Psoas muscle (tissue), 8 donors: Measurements from ENCODE around the gene FAM53B. TPM values are rescaled to one million over a fixed set of nuclear protein-coding genes. Genes with fewer than 3 reads are reported as not detected.
A peak's percentile ranks its signal among the peaks of the same experiment; 100 is the strongest.

Experiments
- ATAC-seq, 4 donors: fragments of 200-7000 bp; cut with Tn5 transposase; one replicate each; pipeline ENCODE4 v1.9.1; 2020; ENCODE audit warnings: moderate library complexity in 3 of 4, mild to moderate bottlenecking in 2 of 4
- DNase-seq, 2 donors: peaks; one replicate each; pipeline ENCODE4 v3.0.0-alpha.2; 2020
- H3K27ac ChIP-seq: fragments of 200-600 bp; one replicate; pipeline ENCODE4 v1.8.0; 2022
- H3K27me3 ChIP-seq, 3 donors: fragments of 200-600 bp in 1 of 3; one replicate each; pipeline versions ENCODE4 v1.6.1 to v1.8.0; 2013 to 2022; ENCODE audit warnings: low read length in 2 of 3, mild to moderate bottlenecking in 2 of 3, moderate library complexity in 1 of 3; ENCODE audit not compliant: insufficient read depth in 3 of 3
- H3K36me3 ChIP-seq, 2 donors: fragments of 200-600 bp in 1 of 2; one replicate each; pipeline versions ENCODE4 v1.6.1 to v1.8.0; 2013 to 2022; ENCODE audit warnings: low read depth in 1 of 2, mild to moderate bottlenecking in 1 of 2, moderate library complexity in 1 of 2; ENCODE audit not compliant: insufficient read depth in 1 of 2
- H3K4me1 ChIP-seq: fragments of 200-600 bp; one replicate; pipeline ENCODE4 v1.8.0; 2022
- H3K4me3 ChIP-seq: fragments of 200-600 bp; one replicate; pipeline ENCODE4 v1.8.0; 2022; ENCODE audit warnings: mild to moderate bottlenecking
- H3K9me3 ChIP-seq: fragments of 200-600 bp; one replicate; pipeline ENCODE4 v1.8.0; 2022
- WGBS, 3 donors: extraction: QIAGEN DNeasy Blood & Tissue Kit; methylation state at CpG; one replicate each; pipeline versions ENCODE4 v1.1.6 to v1.1.7; 2013; 5-methylcytosine and 5-hydroxymethylcytosine counted together
- intact Hi-C, 2 donors: fragments of 100-400 bp; cut with DNase I; formaldehyde crosslinking; loops; one replicate each; pipeline versions ENCODE4 v1.11.0 to v1.14.2; 2022
- polyA plus RNA-seq, 3 donors: library from polyadenylated mRNA; stranded (reverse); fragments of 200-250 nt; gene quantifications; one replicate each; pipeline ENCODE4 v1.2.3, GENCODE V29; 2013
- total RNA-seq, 4 donors: library from RNA; stranded (reverse); fragmentation: NEBNext Ultra II Directional in 2 of 4; extraction: Animal tissue kit (Norgen Biotek cat#: 25700) in 2 of 4; gene quantifications; one replicate each; pipeline versions ENCODE4 v1.2.1 to v1.2.4, GENCODE V29; 2021 to 2023
- TF ChIP-seq, protein P1 (sequence below): fragments of 200-600 bp; IDR thresholded peaks from one replicate; pipeline ENCODE4 v1.8.0; 2022; ENCODE audit warnings: antibody characterized with exemption
- donor health status: healthy with polysubstance abuse.
- donor health status: DM: no; HTN: no; CAD: no; lungs with moderate emphysema.
- donor health status: Bipolar disorder and iron deficiency.
- donor health status: healthy.
- donor health status: DM: yes; HTN: yes; CAD: no.
- donor health status: DM: no; HTN: no; CAD: no.
- donor health status: DM: no; HTN: no; CAD: no.
- donor health status: DM: yes; HTN: yes; CAD: no.

Gene FAM53B
- total and polyA plus RNA-seq, 7 donors = 31.0 to 178 (median 49.5) TPM

DNA sequence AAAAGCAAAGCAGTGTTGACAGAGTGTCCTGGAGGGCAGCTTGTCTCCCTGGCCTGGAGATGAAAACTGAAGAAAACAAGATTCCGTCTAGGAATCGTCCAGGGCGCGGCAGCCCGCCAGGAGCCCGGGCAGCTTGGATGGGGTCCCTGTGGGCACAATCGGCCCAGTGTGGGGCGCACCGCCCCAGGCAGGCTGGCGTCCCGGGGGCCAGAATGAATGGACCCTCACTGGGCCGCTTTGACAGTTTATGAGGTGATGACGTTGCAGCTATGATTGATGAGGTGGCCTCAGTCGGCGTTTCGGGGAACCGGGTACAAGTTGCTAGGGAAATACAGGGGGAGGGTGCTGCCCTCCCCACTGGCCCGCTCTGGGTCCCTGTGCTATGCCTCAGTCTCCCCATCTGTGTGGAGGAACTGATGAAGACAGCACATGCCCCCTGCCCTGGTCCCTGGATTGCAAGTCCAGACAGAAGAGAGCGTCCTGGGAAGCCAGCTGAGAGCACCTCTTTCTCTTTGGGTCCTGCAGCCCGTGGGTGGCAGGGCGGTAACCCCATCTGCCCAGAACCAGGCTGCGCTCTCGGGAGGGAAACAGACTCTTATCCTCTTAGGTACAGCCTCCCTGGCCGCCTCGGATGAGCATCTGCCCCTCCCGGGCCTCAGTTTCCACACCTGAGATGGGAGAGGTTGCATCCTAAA lies 151.3 kb downstream of the FAM53B start:
- Histone ChIP-seq H3K27me3 (no peaks in the 10 kb centered on the region), H3K36me3 (no peaks in the 10 kb centered on the region), H3K4me1 (peaks cover 19% of the 10 kb centered on the region), H3K27ac (no peak overlapping the region), H3K4me3 (no peak overlapping the region), H3K9me3 (no peaks in the 10 kb centered on the region)
- intact Hi-C loops = no loop called here
- TF ChIP-seq, protein P1, sequence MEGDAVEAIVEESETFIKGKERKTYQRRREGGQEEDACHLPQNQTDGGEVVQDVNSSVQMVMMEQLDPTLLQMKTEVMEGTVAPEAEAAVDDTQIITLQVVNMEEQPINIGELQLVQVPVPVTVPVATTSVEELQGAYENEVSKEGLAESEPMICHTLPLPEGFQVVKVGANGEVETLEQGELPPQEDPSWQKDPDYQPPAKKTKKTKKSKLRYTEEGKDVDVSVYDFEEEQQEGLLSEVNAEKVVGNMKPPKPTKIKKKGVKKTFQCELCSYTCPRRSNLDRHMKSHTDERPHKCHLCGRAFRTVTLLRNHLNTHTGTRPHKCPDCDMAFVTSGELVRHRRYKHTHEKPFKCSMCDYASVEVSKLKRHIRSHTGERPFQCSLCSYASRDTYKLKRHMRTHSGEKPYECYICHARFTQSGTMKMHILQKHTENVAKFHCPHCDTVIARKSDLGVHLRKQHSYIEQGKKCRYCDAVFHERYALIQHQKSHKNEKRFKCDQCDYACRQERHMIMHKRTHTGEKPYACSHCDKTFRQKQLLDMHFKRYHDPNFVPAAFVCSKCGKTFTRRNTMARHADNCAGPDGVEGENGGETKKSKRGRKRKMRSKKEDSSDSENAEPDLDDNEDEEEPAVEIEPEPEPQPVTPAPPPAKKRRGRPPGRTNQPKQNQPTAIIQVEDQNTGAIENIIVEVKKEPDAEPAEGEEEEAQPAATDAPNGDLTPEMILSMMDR = no peak
- WGBS, 3 donors = 89 to 95% (median 93%) methylated on average over 26 of the region's 26 CpGs
- DNase-seq (peak; percentile 8 to 49), ATAC-seq (no peak)

- DNase-seq = peak; percentile 4 to 20
- ATAC-seq = no peak
Measured at GRCh38 chr10:124592101-124592500, 152.1 kb downstream of the FAM53B start.

GRCh38 chr10:124591123-124591495 lies 153.1 kb downstream of the FAM53B start:
- intact Hi-C loops = no loop called here
- H3K4me3 ChIP-seq = no peak overlapping the region
- ATAC-seq = no peak
- no peaks in the 10 kb centered on the region for H3K36me3 ChIP-seq
- DNase-seq = peak; percentile 3 to 21
- H3K27ac ChIP-seq = no peak overlapping the region
- H3K4me1 ChIP-seq = peaks cover 19% of the 10 kb centered on the region
- TF ChIP-seq, protein P1 = no peak
- WGBS, 3 donors = 81 to 92% (median 91%) methylated on average over 3 to 5 of the region's 5 CpGs
- H3K27me3 ChIP-seq = no peaks in the 10 kb centered on the region
- H3K9me3 ChIP-seq = no peaks in the 10 kb centered on the region

More at GRCh38 chr10:124592101-124592500, 152.1 kb downstream of the FAM53B start:
- WGBS, 3 donors = 92 to 98% (median 96%) methylated on average over 7 of the region's 7 CpGs
- TF ChIP-seq, protein P1 = no peak
- Histone ChIP-seq H3K27ac (no peak overlapping the region), H3K27me3 (no peaks in the 10 kb centered on the region), H3K4me1 (peaks cover 19% of the 10 kb centered on the region), H3K4me3 (no peak overlapping the region), H3K9me3 (no peaks in the 10 kb centered on the region), H3K36me3 (no peaks in the 10 kb centered on the region)
- intact Hi-C loops = no loop called here

- Histone ChIP-seq H3K36me3 (no peaks in the 10 kb centered on the region), H3K27me3 (no peaks in the 10 kb centered on the region), H3K4me1 (peaks cover 19% of the 10 kb centered on the region), H3K4me3 (no peak overlapping the region), H3K27ac (no peak overlapping the region), H3K9me3 (no peaks in the 10 kb centered on the region)
- intact Hi-C loops = no loop called here
- no peak for ATAC-seq
- WGBS, 3 donors = 82 to 94% (median 85%) methylated on average over 23 of the region's 23 CpGs
- DNase-seq = peak; percentile 10 to 27
- TF ChIP-seq, protein P1 = no peak
Measured at GRCh38 chr10:124590216-124591122, 153.7 kb downstream of the FAM53B start.
